Measurements from ENCODE around the gene MAML2. TPM values are rescaled to one million over a fixed set of nuclear protein-coding genes. Genes with fewer than 3 reads are reported as not detected.
A peak's percentile ranks its signal among the peaks of the same experiment; 100 is the strongest.

MAML2 gene
- total RNA-seq, 1 donor from 2014 or later, result 3.8 TPM

DNA sequence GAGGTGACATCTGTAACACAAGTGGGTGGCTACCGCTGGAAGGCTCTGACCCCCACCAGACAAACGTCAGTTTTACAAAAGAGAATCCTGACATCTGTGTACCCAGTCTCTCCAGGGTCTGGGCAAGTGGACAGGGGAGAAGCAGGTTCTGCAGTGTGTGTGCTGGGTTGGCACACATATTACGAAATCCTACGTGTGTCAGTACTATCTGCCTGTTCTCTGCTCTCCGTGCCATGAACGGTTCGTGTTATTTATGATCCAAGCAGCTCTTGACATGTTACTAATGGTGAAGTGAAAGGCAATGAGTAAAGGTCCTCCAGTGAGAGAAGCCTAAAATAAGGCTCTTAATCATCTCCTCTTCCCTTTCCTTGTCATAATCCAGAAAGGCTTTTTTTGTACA lies 217.6 kb downstream of the MAML2 start:
- no peak overlapping the region for H3K27ac ChIP-seq
- no peak overlapping the region for H3K9ac ChIP-seq
- H3K4me3 ChIP-seq, result no peak overlapping the region
- H3K4me1 ChIP-seq, result peaks cover 8% of the 10 kb centered on the region
- H3K36me3 ChIP-seq, result no peaks in the 10 kb centered on the region
- TF ChIP-seq EZH2 (IDR thresholded peaks at IDR 0.05), result no peak
- TF ChIP-seq, protein P1, sequence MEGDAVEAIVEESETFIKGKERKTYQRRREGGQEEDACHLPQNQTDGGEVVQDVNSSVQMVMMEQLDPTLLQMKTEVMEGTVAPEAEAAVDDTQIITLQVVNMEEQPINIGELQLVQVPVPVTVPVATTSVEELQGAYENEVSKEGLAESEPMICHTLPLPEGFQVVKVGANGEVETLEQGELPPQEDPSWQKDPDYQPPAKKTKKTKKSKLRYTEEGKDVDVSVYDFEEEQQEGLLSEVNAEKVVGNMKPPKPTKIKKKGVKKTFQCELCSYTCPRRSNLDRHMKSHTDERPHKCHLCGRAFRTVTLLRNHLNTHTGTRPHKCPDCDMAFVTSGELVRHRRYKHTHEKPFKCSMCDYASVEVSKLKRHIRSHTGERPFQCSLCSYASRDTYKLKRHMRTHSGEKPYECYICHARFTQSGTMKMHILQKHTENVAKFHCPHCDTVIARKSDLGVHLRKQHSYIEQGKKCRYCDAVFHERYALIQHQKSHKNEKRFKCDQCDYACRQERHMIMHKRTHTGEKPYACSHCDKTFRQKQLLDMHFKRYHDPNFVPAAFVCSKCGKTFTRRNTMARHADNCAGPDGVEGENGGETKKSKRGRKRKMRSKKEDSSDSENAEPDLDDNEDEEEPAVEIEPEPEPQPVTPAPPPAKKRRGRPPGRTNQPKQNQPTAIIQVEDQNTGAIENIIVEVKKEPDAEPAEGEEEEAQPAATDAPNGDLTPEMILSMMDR (IDR thresholded peaks at IDR 0.05), result no peak
- no peak for TF ChIP-seq EZH2phosphoT487 (IDR thresholded peaks at IDR 0.05)
- Mint-ChIP-seq H3K4me3 (no peak overlapping the region), H3K9me3 (peaks cover 5% of the 10 kb centered on the region), H3K27me3 (ENCODE audit: insufficient read depth, low read depth) (no peaks in the 10 kb centered on the region), H3K4me1 (peaks cover 48% of the 10 kb centered on the region), H3K27ac (peak overlapping the region; percentile 21), H3K36me3 (peaks cover 10% of the 10 kb centered on the region)
- H3K27me3 ChIP-seq, result no peaks in the 10 kb centered on the region
- no peaks in the 10 kb centered on the region for H3K9me3 ChIP-seq (ENCODE audit: low read depth)
- no peaks in the 10 kb centered on the region for H4K20me1 ChIP-seq (ENCODE audit: low read depth)
- H3K79me2 ChIP-seq (ENCODE audit: low read depth), result no peaks in the 10 kb centered on the region
- no peak overlapping the region for H3K4me2 ChIP-seq
- H3F3A ChIP-seq (ENCODE audit: low read depth), result no peaks in the 10 kb centered on the region
- H2AFZ ChIP-seq (replicated peaks), result no peak overlapping the region
- DNase-seq (ENCODE audit: low spot score), result no peak

DNA sequence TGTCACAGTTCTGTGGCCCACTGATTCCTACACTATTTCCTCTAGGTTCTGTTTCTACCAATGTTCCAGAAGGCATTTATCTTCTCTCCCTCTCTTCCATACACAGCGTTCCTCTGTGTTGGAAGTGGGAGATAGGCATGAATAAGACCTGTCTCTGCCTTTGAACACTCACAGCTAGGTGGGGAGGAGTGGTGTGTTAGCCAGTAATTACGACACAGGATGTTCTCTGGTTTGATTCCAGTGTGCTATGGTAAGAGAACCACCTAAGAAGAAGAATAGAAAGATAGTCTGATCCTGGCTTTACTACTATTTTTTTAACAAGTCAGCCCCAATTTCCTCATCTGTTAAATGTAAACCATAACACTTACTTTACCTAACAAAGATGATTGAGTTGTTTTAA lies 218.8 kb downstream of the MAML2 start:
- Histone ChIP-seq H2AFZ (replicated peaks) (no peak overlapping the region), H3K9me3 (ENCODE audit: low read depth) (no peaks in the 10 kb centered on the region), H3K27me3 (no peaks in the 10 kb centered on the region), H3F3A (ENCODE audit: low read depth) (no peaks in the 10 kb centered on the region), H4K20me1 (ENCODE audit: low read depth) (no peaks in the 10 kb centered on the region), H3K27ac (no peak overlapping the region), H3K36me3 (no peaks in the 10 kb centered on the region), H3K9ac (no peak overlapping the region), H3K4me1 (peaks cover 8% of the 10 kb centered on the region), H3K4me3 (no peak overlapping the region), H3K4me2 (no peak overlapping the region), H3K79me2 (ENCODE audit: low read depth) (no peaks in the 10 kb centered on the region)
- no peak overlapping the region for H3K4me3 Mint-ChIP-seq
- H3K27me3 Mint-ChIP-seq (ENCODE audit: insufficient read depth, low read depth), result no peaks in the 10 kb centered on the region
- peaks cover 2% of the 10 kb centered on the region for H3K9me3 Mint-ChIP-seq
- TF ChIP-seq, protein P1 (IDR thresholded peaks at IDR 0.05), result no peak
- TF ChIP-seq EZH2phosphoT487 (IDR thresholded peaks at IDR 0.05) (no peak), EZH2 (IDR thresholded peaks at IDR 0.05) (no peak)
- no peak for DNase-seq (ENCODE audit: low spot score)
- no peak overlapping the region for H3K27ac Mint-ChIP-seq
- H3K4me1 Mint-ChIP-seq, result peaks cover 48% of the 10 kb centered on the region
- H3K36me3 Mint-ChIP-seq, result peaks cover 10% of the 10 kb centered on the region

DNA sequence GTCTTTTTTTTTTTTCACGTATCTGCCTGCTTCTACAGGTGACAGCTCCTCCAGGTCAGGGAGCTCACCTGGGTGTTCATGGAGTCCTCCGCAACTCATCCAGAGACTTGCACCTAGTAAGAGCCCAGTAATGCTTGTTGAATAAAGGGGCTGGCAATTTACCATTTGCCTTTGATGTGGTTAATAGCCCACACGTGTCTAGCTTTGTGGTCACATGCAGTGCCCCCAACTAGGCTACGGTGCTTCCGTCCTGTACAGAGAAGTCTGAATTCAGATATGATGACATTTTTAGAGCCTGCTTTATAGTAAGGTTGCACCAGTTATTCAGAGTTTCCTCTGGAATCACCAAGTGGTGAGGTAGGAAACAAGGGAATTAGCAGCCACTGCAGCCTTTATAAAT lies 219.7 kb downstream of the MAML2 start:
- H3K27me3 Mint-ChIP-seq (ENCODE audit: insufficient read depth, low read depth), result no peaks in the 10 kb centered on the region
- no peak overlapping the region for H3K4me3 ChIP-seq
- TF ChIP-seq, protein P1 (IDR thresholded peaks at IDR 0.05), result no peak
- TF ChIP-seq EZH2 (IDR thresholded peaks at IDR 0.05) (no peak), EZH2phosphoT487 (IDR thresholded peaks at IDR 0.05) (no peak)
- no peaks in the 10 kb centered on the region for H3K9me3 ChIP-seq (ENCODE audit: low read depth)
- H3K4me1 Mint-ChIP-seq, result peaks cover 48% of the 10 kb centered on the region
- H3K9me3 Mint-ChIP-seq, result no peaks in the 10 kb centered on the region
- no peaks in the 10 kb centered on the region for H3K27me3 ChIP-seq
- DNase-seq (ENCODE audit: low spot score), result no peak
- H2AFZ ChIP-seq (replicated peaks), result no peak overlapping the region
- no peak overlapping the region for H3K27ac ChIP-seq
- H3K36me3 Mint-ChIP-seq, result peaks cover 3% of the 10 kb centered on the region
- H3K4me2 ChIP-seq, result no peak overlapping the region
- H3K36me3 ChIP-seq, result no peaks in the 10 kb centered on the region
- H3K4me3 Mint-ChIP-seq, result no peak overlapping the region
- H3K9ac ChIP-seq, result no peak overlapping the region
- peak overlapping the region; percentile 83 for H3K27ac Mint-ChIP-seq
- H4K20me1 ChIP-seq (ENCODE audit: low read depth), result no peaks in the 10 kb centered on the region
- peaks cover 8% of the 10 kb centered on the region for H3K4me1 ChIP-seq
- H3K79me2 ChIP-seq (ENCODE audit: low read depth), result no peaks in the 10 kb centered on the region
- H3F3A ChIP-seq (ENCODE audit: low read depth), result no peaks in the 10 kb centered on the region

Measured in neural progenitor cell (in vitro differentiated cells).